HCT116 (cell line): ENCODE results near the gene RAB21. TPM values are rescaled to one million over a fixed set of nuclear protein-coding genes. Genes with fewer than 3 reads are reported as not detected.

Experiments used
- ATAC-seq: fragments of 200-7000 bp; cut with Tn5 transposase; 2 replicates; pipeline ENCODE4 v1.9.1; 2020; ENCODE audit warnings: mild to moderate bottlenecking, moderate library complexity
- BruUV-seq: library from RNA; stranded (reverse); fragments of 400-500 nt; replicated peaks from 2 replicates; lab custom pipeline; 2021; lab: Mats Ljungman, UMichigan
- CTCF ChIA-PET: fragments of 300-600 bp; sonication (Branson Sonifier 250); formaldehyde crosslinking; loops from one replicate; lab custom pipeline; 2021; ENCODE audit warnings: antibody characterized with exemption; lab: Charles Lee
- POLR2A ChIA-PET: fragments of 300-600, 350-600 bp; sonication (Branson Sonifier 250); formaldehyde crosslinking; loops from one replicate; lab custom pipeline; 2021; ENCODE audit warnings: antibody characterized with exemption; lab: Charles Lee
- RAD21 ChIA-PET, 2 experiments: fragments of 300-600 bp; sonication (Branson Sonifier 250); formaldehyde crosslinking; loops; one replicate each; lab custom pipeline; 2023; ENCODE audit warnings: low total read pairs in 2 of 2; ENCODE audit not compliant: uncharacterized antibody in 2 of 2, unreplicated experiment in 2 of 2, low non-redundant PET in 1 of 2; lab: Charles Lee
- DNase-seq: peaks from one replicate; pipeline ENCODE4 v3.0.0-alpha.2; 2010; ENCODE audit warnings: low read depth, low spot score
- H2AFZ ChIP-seq: fragments of 200-600 bp; shearing (Covaris generic), sonication (generic); 2 replicates; pipeline ENCODE4 v1.6.1; 2017; ENCODE audit warnings: low read depth, mixed run types, mixed read lengths, antibody characterized with exemption, low read length; ENCODE audit not compliant: poor library complexity, severe bottlenecking
- H3K27ac ChIP-seq: 2 replicates; pipeline ENCODE4 v1.5.1; 2012; ENCODE audit warnings: low read depth, low read length
- H3K27me3 ChIP-seq: fragments of 200-600 bp; sonication (generic); 2 replicates; pipeline ENCODE4 v1.6.1; 2016; ENCODE audit warnings: mixed run types, low read length, mixed read lengths; ENCODE audit not compliant: insufficient read depth
- H3K36me3 ChIP-seq, 2 experiments: fragments of 200-500 bp in 1 of 2; fragments of 200-600 bp in 1 of 2; sonication (Bioruptor generic) in 1 of 2; sonication (generic) in 1 of 2; 2 replicates each; pipeline versions ENCODE4 v1.5.1 to v1.6.1; 2014 to 2016; ENCODE audit warnings: low read length in 2 of 2, inconsistent platforms in 1 of 2, mixed read lengths in 1 of 2, mixed run types in 1 of 2; ENCODE audit not compliant: insufficient read depth in 2 of 2, control insufficient read depth in 1 of 2
- H3K4me1 ChIP-seq, 2 experiments: fragments of 200-600 bp in 1 of 2; sonication (generic) in 1 of 2; 2 replicates each; pipeline versions ENCODE4 v1.5.1 to v1.6.1; 2012 to 2017; ENCODE audit warnings: low read length in 2 of 2, inconsistent platforms in 1 of 2, mild to moderate bottlenecking in 1 of 2, mixed read lengths in 1 of 2, mixed run types in 1 of 2, moderate library complexity in 1 of 2; ENCODE audit not compliant: insufficient read depth in 2 of 2, control insufficient read depth in 1 of 2
- H3K4me2 ChIP-seq: fragments of 200-600 bp; sonication (generic); 2 replicates; pipeline ENCODE4 v1.6.1; 2017; ENCODE audit warnings: mixed run types, low read length, mixed read lengths
- H3K4me3 ChIP-seq, 2 experiments: fragments of 200-600 bp in 1 of 2; sonication (generic) in 1 of 2; replicated peaks in 1 of 2; 2 replicates each; pipeline ENCODE4 v1.5.1; 2011 to 2016; ENCODE audit warnings: low read length in 2 of 2, control low read depth in 1 of 2, low read depth in 1 of 2, mild to moderate bottlenecking in 1 of 2, mixed read lengths in 1 of 2, mixed run types in 1 of 2
- H3K79me2 ChIP-seq: fragments of 200-600 bp; sonication (generic); 2 replicates; pipeline ENCODE4 v1.6.1; 2017; ENCODE audit warnings: mild to moderate bottlenecking, mixed run types, low read length, moderate library complexity, mixed read lengths; ENCODE audit not compliant: insufficient read depth
- H3K9ac ChIP-seq: fragments of 200-600 bp; sonication (generic); 2 replicates; pipeline ENCODE4 v1.6.1; 2016; ENCODE audit warnings: low read length, mixed read lengths
- H3K9me2 ChIP-seq: fragments of 200-600 bp; sonication (generic), shearing (Covaris generic); 2 replicates; pipeline ENCODE4 v1.6.1; 2017; ENCODE audit warnings: mixed run types, mild to moderate bottlenecking, moderate library complexity; ENCODE audit not compliant: insufficient read depth
- H3K9me3 ChIP-seq, 2 experiments: fragments of 200-500 bp in 1 of 2; fragments of 200-600 bp in 1 of 2; sonication (Bioruptor generic) in 1 of 2; sonication (generic) in 1 of 2; 2 replicates each; pipeline ENCODE4 v1.6.1; 2014 to 2017; ENCODE audit warnings: low read length in 2 of 2, mixed read lengths in 2 of 2, inconsistent platforms in 1 of 2, low read depth in 1 of 2, mild to moderate bottlenecking in 1 of 2, mixed run types in 1 of 2, moderate library complexity in 1 of 2; ENCODE audit not compliant: control insufficient read depth in 1 of 2, insufficient read depth in 1 of 2
- H4K20me1 ChIP-seq: fragments of 200-600 bp; sonication (generic), shearing (Covaris generic); 2 replicates; pipeline ENCODE4 v1.6.1; 2017; ENCODE audit warnings: mixed run types, mild to moderate bottlenecking, moderate library complexity; ENCODE audit not compliant: insufficient read depth
- ELF1 ChIP-seq: IDR thresholded peaks from 2 replicates; pipeline ENCODE4 v1.6.1; 2012; ENCODE audit warnings: low read depth, borderline replicate concordance
- EZH2 ChIP-seq: fragments of 200-600 bp; sonication (generic); IDR thresholded peaks from 2 replicates; pipeline ENCODE4 v1.6.1; 2017; ENCODE audit warnings: antibody characterized with exemption, mixed run types
- EZH2phosphoT487 ChIP-seq: fragments of 200-600 bp; IDR thresholded peaks from 2 replicates; pipeline ENCODE4 v1.6.1; 2018; ENCODE audit warnings: antibody characterized with exemption, borderline replicate concordance
- POLR2AphosphoS5 ChIP-seq: IDR thresholded peaks from 2 replicates; pipeline ENCODE4 v1.6.1; 2011; ENCODE audit warnings: mild to moderate bottlenecking, low read depth, low read length, moderate library complexity
- RAD21 ChIP-seq: IDR thresholded peaks from 2 replicates; pipeline ENCODE4 v1.6.1; 2012; ENCODE audit warnings: low read depth, mild to moderate bottlenecking
- SIN3A ChIP-seq: IDR thresholded peaks from 2 replicates; pipeline ENCODE4 v1.6.1; 2012; ENCODE audit warnings: low read depth
- SP1 ChIP-seq: IDR thresholded peaks from 2 replicates; pipeline ENCODE4 v1.6.1; 2012; ENCODE audit warnings: low read depth
- SRF ChIP-seq: IDR thresholded peaks from 2 replicates; pipeline ENCODE4 v1.6.1; 2012; ENCODE audit warnings: low read depth
- TCF7L2 ChIP-seq: IDR thresholded peaks from 2 replicates; pipeline ENCODE4 v1.7.0; 2011; ENCODE audit warnings: borderline replicate concordance, inconsistent platforms; ENCODE audit not compliant: insufficient read depth, insufficient read length; ENCODE audit errors: extremely low read depth
- YY1 ChIP-seq: IDR thresholded peaks from 2 replicates; pipeline ENCODE4 v1.6.1; 2011; ENCODE audit warnings: low read length, low read depth, moderate library complexity, mild to moderate bottlenecking; ENCODE audit not compliant: insufficient replicate concordance; ENCODE audit errors: extremely low read depth
- ZFX ChIP-seq: fragments of 450-650 bp; IDR thresholded peaks from 2 replicates; pipeline ENCODE4 v1.6.1; 2017
- intact Hi-C: fragments of 100-400 bp; cut with micrococcal nuclease; formaldehyde crosslinking; loops from 2 replicates; pipeline ENCODE4 v1.10.0; 2022
- total RNA-seq: library from RNA; stranded (reverse); gene quantifications from one replicate; pipeline ENCODE4 v1.2.1, GENCODE V29; 2021; ENCODE audit not compliant: unreplicated experiment
- TF ChIP-seq, protein P1 (sequence below): IDR thresholded peaks from 2 replicates; pipeline ENCODE4 v1.6.1; 2012
- TF ChIP-seq, protein P2 (sequence below): IDR thresholded peaks from 2 replicates; pipeline ENCODE4 v1.6.1; 2012; ENCODE audit warnings: low read depth
- TF ChIP-seq, protein P3 (sequence below): IDR thresholded peaks from 2 replicates; pipeline ENCODE4 v1.6.1; 2011; ENCODE audit warnings: mild to moderate bottlenecking, low read length, moderate library complexity; ENCODE audit not compliant: insufficient replicate concordance; ENCODE audit errors: extremely low read depth
- TF ChIP-seq, protein P4 (sequence below): IDR thresholded peaks from 2 replicates; pipeline ENCODE4 v1.6.1; 2012
- TF ChIP-seq, protein P5 (sequence below), 3 experiments: fragments of 200-600 bp in 1 of 3; sonication (generic) in 1 of 3; IDR thresholded peaks in 2 of 3; conservative IDR thresholded peaks in 1 of 3; 2 replicates each; pipeline ENCODE4 v1.5.1; 2012 to 2017; ENCODE audit warnings: low read depth in 2 of 3, low read length in 2 of 3, antibody characterized with exemption in 1 of 3, borderline replicate concordance in 1 of 3, control low read depth in 1 of 3, mild to moderate bottlenecking in 1 of 3, mixed read lengths in 1 of 3, mixed run types in 1 of 3, moderate library complexity in 1 of 3; ENCODE audit not compliant: insufficient read depth in 1 of 3

RAB21 gene
- total RNA-seq, 1 experiment from 2014 or later: 57.1 TPM

DNA sequence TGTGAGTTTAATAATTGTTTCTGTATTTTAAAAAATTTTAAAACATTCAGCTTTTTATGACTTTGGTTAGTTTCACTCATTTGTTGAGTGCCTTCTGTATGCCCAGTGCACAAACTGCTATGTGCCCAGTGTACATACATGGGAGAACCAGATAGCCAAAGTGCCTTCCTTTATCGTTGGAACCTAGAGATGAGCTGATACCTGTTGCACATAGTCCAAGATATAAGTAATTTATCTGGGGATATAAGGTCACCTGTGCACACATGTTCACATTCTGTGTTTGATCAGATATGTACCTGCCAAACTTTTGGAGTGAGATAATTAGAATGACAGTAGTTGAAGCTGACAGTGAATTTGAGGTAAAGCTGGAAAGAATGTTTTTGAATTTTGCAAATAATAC, 37.9 kb downstream of the RAB21 start (continued):
- TF ChIP-seq TCF7L2 (no peak), POLR2AphosphoS5 (no peak), SRF (no peak), YY1 (no peak), EZH2phosphoT487 (no peak), RAD21 (no peak), SP1 (no peak)

DNA sequence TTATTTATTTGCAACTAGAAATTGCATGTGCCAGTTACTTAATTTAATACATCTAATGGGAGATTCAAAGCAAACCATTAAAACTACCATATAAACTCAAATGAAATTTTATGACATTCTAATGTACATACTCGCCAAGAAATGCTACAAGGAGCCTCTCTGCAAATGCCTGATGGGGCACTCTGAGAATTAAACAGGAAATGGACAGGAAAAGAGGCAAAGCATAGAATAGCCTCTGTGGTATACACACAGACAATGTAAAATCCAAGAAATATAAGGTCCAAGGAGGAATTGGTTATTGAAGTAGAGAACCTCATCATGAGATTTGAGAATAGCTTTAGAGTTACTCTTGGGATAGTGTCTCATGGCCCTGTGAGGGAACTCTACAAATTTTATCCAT, 41.2 kb downstream of the RAB21 start:
- DNase-seq: no peak
- no peak overlapping the region for H2AFZ ChIP-seq
- RAD21 ChIA-PET: no interaction called here
- TF ChIP-seq EZH2: no peak
- no peak for TF ChIP-seq ZFX
- no peak for TF ChIP-seq TCF7L2
- no peak for TF ChIP-seq SIN3A
- TF ChIP-seq, protein P1, sequence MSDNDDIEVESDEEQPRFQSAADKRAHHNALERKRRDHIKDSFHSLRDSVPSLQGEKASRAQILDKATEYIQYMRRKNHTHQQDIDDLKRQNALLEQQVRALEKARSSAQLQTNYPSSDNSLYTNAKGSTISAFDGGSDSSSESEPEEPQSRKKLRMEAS: no peak
- TF ChIP-seq, protein P2, sequence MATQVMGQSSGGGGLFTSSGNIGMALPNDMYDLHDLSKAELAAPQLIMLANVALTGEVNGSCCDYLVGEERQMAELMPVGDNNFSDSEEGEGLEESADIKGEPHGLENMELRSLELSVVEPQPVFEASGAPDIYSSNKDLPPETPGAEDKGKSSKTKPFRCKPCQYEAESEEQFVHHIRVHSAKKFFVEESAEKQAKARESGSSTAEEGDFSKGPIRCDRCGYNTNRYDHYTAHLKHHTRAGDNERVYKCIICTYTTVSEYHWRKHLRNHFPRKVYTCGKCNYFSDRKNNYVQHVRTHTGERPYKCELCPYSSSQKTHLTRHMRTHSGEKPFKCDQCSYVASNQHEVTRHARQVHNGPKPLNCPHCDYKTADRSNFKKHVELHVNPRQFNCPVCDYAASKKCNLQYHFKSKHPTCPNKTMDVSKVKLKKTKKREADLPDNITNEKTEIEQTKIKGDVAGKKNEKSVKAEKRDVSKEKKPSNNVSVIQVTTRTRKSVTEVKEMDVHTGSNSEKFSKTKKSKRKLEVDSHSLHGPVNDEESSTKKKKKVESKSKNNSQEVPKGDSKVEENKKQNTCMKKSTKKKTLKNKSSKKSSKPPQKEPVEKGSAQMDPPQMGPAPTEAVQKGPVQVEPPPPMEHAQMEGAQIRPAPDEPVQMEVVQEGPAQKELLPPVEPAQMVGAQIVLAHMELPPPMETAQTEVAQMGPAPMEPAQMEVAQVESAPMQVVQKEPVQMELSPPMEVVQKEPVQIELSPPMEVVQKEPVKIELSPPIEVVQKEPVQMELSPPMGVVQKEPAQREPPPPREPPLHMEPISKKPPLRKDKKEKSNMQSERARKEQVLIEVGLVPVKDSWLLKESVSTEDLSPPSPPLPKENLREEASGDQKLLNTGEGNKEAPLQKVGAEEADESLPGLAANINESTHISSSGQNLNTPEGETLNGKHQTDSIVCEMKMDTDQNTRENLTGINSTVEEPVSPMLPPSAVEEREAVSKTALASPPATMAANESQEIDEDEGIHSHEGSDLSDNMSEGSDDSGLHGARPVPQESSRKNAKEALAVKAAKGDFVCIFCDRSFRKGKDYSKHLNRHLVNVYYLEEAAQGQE: no peak
- TF ChIP-seq, protein P3, sequence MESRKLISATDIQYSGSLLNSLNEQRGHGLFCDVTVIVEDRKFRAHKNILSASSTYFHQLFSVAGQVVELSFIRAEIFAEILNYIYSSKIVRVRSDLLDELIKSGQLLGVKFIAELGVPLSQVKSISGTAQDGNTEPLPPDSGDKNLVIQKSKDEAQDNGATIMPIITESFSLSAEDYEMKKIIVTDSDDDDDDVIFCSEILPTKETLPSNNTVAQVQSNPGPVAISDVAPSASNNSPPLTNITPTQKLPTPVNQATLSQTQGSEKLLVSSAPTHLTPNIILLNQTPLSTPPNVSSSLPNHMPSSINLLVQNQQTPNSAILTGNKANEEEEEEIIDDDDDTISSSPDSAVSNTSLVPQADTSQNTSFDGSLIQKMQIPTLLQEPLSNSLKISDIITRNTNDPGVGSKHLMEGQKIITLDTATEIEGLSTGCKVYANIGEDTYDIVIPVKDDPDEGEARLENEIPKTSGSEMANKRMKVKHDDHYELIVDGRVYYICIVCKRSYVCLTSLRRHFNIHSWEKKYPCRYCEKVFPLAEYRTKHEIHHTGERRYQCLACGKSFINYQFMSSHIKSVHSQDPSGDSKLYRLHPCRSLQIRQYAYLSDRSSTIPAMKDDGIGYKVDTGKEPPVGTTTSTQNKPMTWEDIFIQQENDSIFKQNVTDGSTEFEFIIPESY: no peak
- no peak for TF ChIP-seq YY1
- TF ChIP-seq, protein P4, sequence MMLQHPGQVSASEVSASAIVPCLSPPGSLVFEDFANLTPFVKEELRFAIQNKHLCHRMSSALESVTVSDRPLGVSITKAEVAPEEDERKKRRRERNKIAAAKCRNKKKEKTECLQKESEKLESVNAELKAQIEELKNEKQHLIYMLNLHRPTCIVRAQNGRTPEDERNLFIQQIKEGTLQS: no peak
- TF ChIP-seq ELF1: no peak
- TF ChIP-seq, protein P5, sequence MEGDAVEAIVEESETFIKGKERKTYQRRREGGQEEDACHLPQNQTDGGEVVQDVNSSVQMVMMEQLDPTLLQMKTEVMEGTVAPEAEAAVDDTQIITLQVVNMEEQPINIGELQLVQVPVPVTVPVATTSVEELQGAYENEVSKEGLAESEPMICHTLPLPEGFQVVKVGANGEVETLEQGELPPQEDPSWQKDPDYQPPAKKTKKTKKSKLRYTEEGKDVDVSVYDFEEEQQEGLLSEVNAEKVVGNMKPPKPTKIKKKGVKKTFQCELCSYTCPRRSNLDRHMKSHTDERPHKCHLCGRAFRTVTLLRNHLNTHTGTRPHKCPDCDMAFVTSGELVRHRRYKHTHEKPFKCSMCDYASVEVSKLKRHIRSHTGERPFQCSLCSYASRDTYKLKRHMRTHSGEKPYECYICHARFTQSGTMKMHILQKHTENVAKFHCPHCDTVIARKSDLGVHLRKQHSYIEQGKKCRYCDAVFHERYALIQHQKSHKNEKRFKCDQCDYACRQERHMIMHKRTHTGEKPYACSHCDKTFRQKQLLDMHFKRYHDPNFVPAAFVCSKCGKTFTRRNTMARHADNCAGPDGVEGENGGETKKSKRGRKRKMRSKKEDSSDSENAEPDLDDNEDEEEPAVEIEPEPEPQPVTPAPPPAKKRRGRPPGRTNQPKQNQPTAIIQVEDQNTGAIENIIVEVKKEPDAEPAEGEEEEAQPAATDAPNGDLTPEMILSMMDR (IDR thresholded peaks at IDR 0.05 in 2 of 3, conservative IDR thresholded peaks at IDR 0.05 in 1 of 3; ENCODE audit: borderline replicate concordance in 1 of 3, insufficient read depth in 1 of 3, low read depth in 2 of 3, low read length in 2 of 3): no peak
- H3K4me2 ChIP-seq: no peak overlapping the region
- intact Hi-C loops: no loop called here
- H3K27ac ChIP-seq: no peak overlapping the region
- H3K9ac ChIP-seq: no peak overlapping the region
- H3K36me3 ChIP-seq: no peaks in the 10 kb centered on the region
- H4K20me1 ChIP-seq: no peaks in the 10 kb centered on the region
- BruUV-seq: no TSS peak
- H3K79me2 ChIP-seq: no peaks in the 10 kb centered on the region
- H3K4me3 ChIP-seq: no peak overlapping the region
- H3K9me2 ChIP-seq: no peaks in the 10 kb centered on the region
- POLR2A ChIA-PET: no interaction called here
- ATAC-seq: no peak
- CTCF ChIA-PET: interaction anchor here (1.7 kb wide), 1 partner anchor 16 kb away, joined by 8 read pairs; no protein-coding TSS in a partner anchor
- no peaks in the 10 kb centered on the region for H3K27me3 ChIP-seq
- H3K4me1 ChIP-seq: peaks cover 0 to 4% of the 10 kb centered on the region in 2 experiments; a peak in 1 of 4 replicates
- H3K9me3 ChIP-seq: no peaks in the 10 kb centered on the region
